H1 (cell line): ENCODE results near the gene METRNL. TPM values are rescaled to one million over a fixed set of nuclear protein-coding genes. Genes with fewer than 3 reads are reported as not detected.

ENCODE experiments used
- CTCF ChIA-PET: fragments of 300-600 bp; sonication (Branson Sonifier 250); formaldehyde crosslinking; loops from one replicate; lab custom pipeline; 2021; ENCODE audit not compliant: partially characterized antibody; lab: Charles Lee
- POLR2A ChIA-PET: fragments of 300-600 bp; sonication (Branson Sonifier 250); formaldehyde crosslinking; loops from one replicate; lab custom pipeline; 2021; ENCODE audit warnings: inconsistent platforms; ENCODE audit not compliant: partially characterized antibody; lab: Charles Lee
- DNase-seq, 2 experiments: peaks; one replicate each; pipeline versions ENCODE4 v3.0.0 to v3.0.0-alpha.2; 2010 to 2022; ENCODE audit warnings: low spot score in 2 of 2, low read depth in 1 of 2, mixed read lengths in 1 of 2
- FAIRE-seq: peaks from 2 replicates; lab custom pipeline; 2011; peaks lifted over from hg19 to GRCh38; lab: Jason Lieb, UNC
- H2AFZ ChIP-seq: 2 replicates; pipeline ENCODE4 v1.8.1; 2012; ENCODE audit warnings: low read length, inconsistent platforms
- H2AK5ac ChIP-seq: 2 replicates; pipeline ENCODE4 v1.6.1; 2013; ENCODE audit warnings: low read depth, low read length
- H2BK120ac ChIP-seq: replicated peaks from 2 replicates; pipeline ENCODE3; 2013; ENCODE audit warnings: low read depth, low read length, inconsistent platforms
- H2BK12ac ChIP-seq: 2 replicates; pipeline ENCODE4 v1.6.1; 2013; ENCODE audit warnings: low read depth, low read length
- H2BK15ac ChIP-seq: 2 replicates; pipeline ENCODE4 v1.6.1; 2013; ENCODE audit warnings: low read length
- H2BK20ac ChIP-seq: 2 replicates; pipeline ENCODE4 v1.6.1; 2013; ENCODE audit warnings: low read length
- H2BK5ac ChIP-seq: 2 replicates; pipeline ENCODE4 v1.6.1; 2013; ENCODE audit warnings: low read depth, low read length
- H3K14ac ChIP-seq: 2 replicates; pipeline ENCODE4 v1.6.1; 2013; ENCODE audit warnings: inconsistent platforms; ENCODE audit not compliant: insufficient read length
- H3K18ac ChIP-seq: 2 replicates; pipeline ENCODE4 v1.6.1; 2013; ENCODE audit warnings: low read length; ENCODE audit errors: extremely low read depth
- H3K23ac ChIP-seq: 2 replicates; pipeline ENCODE4 v1.6.1; 2013; ENCODE audit warnings: inconsistent platforms; ENCODE audit not compliant: insufficient read length
- H3K23me2 ChIP-seq: 2 replicates; pipeline ENCODE4 v1.6.1; 2013; ENCODE audit warnings: low read depth, low read length
- H3K27ac ChIP-seq: 2 replicates; pipeline ENCODE4 v1.6.1; 2011; ENCODE audit warnings: low read depth, low read length, inconsistent platforms
- H3K27me3 ChIP-seq, 4 experiments: replicated peaks in 1 of 4; 1 replicate in 1 of 4; 2 replicates in 3 of 4; pipeline versions ENCODE4 v1.6.1 to v1.8.1; 2011 to 2013; ENCODE audit warnings: low read length in 3 of 4, mild to moderate bottlenecking in 3 of 4, inconsistent platforms in 2 of 4, mixed read lengths in 2 of 4, moderate library complexity in 1 of 4; ENCODE audit not compliant: control insufficient read depth in 3 of 4, insufficient read depth in 3 of 4; ENCODE audit errors: extremely low read depth in 1 of 4
- H3K36me3 ChIP-seq, 4 experiments: 2 replicates each; pipeline versions ENCODE4 v1.6.1 to v1.8.1; 2011 to 2013; ENCODE audit warnings: mild to moderate bottlenecking in 4 of 4, low read length in 3 of 4, moderate library complexity in 2 of 4, control low read depth in 1 of 4, inconsistent platforms in 1 of 4; ENCODE audit not compliant: insufficient read depth in 4 of 4, control insufficient read depth in 2 of 4
- H3K4ac ChIP-seq: replicated peaks from 2 replicates; pipeline ENCODE3; 2013; ENCODE audit warnings: low read length, low read depth, mixed read lengths, inconsistent platforms; ENCODE audit not compliant: insufficient read length
- H3K4me1 ChIP-seq, 4 experiments: replicated peaks in 1 of 4; 1 replicate in 1 of 4; 2 replicates in 3 of 4; pipeline versions ENCODE4 v1.6.1 to v1.8.1; 2011 to 2013; ENCODE audit warnings: low read length in 3 of 4, inconsistent platforms in 2 of 4, mixed read lengths in 1 of 4; ENCODE audit not compliant: insufficient read depth in 4 of 4, control insufficient read depth in 3 of 4
- H3K4me2 ChIP-seq, 2 experiments: 2 replicates each; pipeline versions ENCODE4 v1.6.1 to v1.8.1; 2011 to 2013; ENCODE audit warnings: low read depth in 2 of 2, low read length in 2 of 2, control low read depth in 1 of 2, inconsistent platforms in 1 of 2, mild to moderate bottlenecking in 1 of 2; ENCODE audit not compliant: insufficient read depth in 1 of 2
- H3K4me3 ChIP-seq, 4 experiments: fragments of 200-600, 300-600 bp in 1 of 4; sonication (generic), shearing (Covaris generic), sonication (Bioruptor Twin) in 1 of 4; 2 replicates each; pipeline versions ENCODE4 v1.5.1 to v1.8.1; 2011 to 2016; ENCODE audit warnings: low read length in 4 of 4, low read depth in 3 of 4, control low read depth in 2 of 4, inconsistent platforms in 2 of 4, mild to moderate bottlenecking in 2 of 4, mixed read lengths in 1 of 4, moderate library complexity in 1 of 4; ENCODE audit not compliant: insufficient read depth in 2 of 4; ENCODE audit errors: extremely low read depth in 1 of 4
- H3K56ac ChIP-seq: replicated peaks from 2 replicates; pipeline ENCODE3; 2013; ENCODE audit warnings: low read depth, mild to moderate bottlenecking, mixed read lengths, low read length, inconsistent platforms; ENCODE audit not compliant: insufficient read length
- H3K79me1 ChIP-seq: 2 replicates; pipeline ENCODE4 v1.6.1; 2013; ENCODE audit warnings: low read depth, low read length, control low read depth
- H3K79me2 ChIP-seq, 2 experiments: 2 replicates each; pipeline versions ENCODE4 v1.6.1 to v1.8.1; 2012 to 2013; ENCODE audit warnings: low read length in 2 of 2, mild to moderate bottlenecking in 2 of 2, inconsistent platforms in 1 of 2; ENCODE audit not compliant: insufficient read depth in 2 of 2, control insufficient read depth in 1 of 2
- H3K9ac ChIP-seq, 4 experiments: replicated peaks in 1 of 4; 1 replicate in 1 of 4; 2 replicates in 3 of 4; pipeline versions ENCODE4 v1.6.1 to v1.8.1; 2011 to 2013; ENCODE audit warnings: low read depth in 3 of 4, low read length in 3 of 4, control low read depth in 2 of 4, mild to moderate bottlenecking in 2 of 4, moderate library complexity in 2 of 4, inconsistent platforms in 1 of 4; ENCODE audit errors: extremely low read depth in 1 of 4
- H3K9me3 ChIP-seq, 2 experiments: 2 replicates each; pipeline versions ENCODE4 v1.6.1 to v1.8.1; 2012 to 2013; ENCODE audit warnings: mild to moderate bottlenecking in 2 of 2, moderate library complexity in 2 of 2, control low read depth in 1 of 2, inconsistent platforms in 1 of 2, low read depth in 1 of 2, low read length in 1 of 2, mixed read lengths in 1 of 2; ENCODE audit not compliant: insufficient read depth in 2 of 2
- H4K20me1 ChIP-seq, 2 experiments: replicated peaks in 1 of 2; 2 replicates each; pipeline versions ENCODE3 to v1.8.1; 2011 to 2013; ENCODE audit warnings: inconsistent platforms in 2 of 2, low read length in 2 of 2, mild to moderate bottlenecking in 1 of 2; ENCODE audit not compliant: insufficient read depth in 2 of 2, control insufficient read depth in 1 of 2
- H4K5ac ChIP-seq: 2 replicates; pipeline ENCODE4 v1.6.1; 2013; ENCODE audit warnings: low read length, low read depth, mixed read lengths, inconsistent platforms; ENCODE audit not compliant: insufficient read length
- H4K8ac ChIP-seq: 2 replicates; pipeline ENCODE4 v1.8.0; 2013; ENCODE audit warnings: mild to moderate bottlenecking, moderate library complexity, low read length, inconsistent platforms; ENCODE audit not compliant: insufficient read depth; ENCODE audit errors: extremely low read depth
- H4K91ac ChIP-seq: replicated peaks from 2 replicates; pipeline ENCODE3; 2013; ENCODE audit warnings: low read length, mixed read lengths, inconsistent platforms; ENCODE audit not compliant: insufficient read length
- CTCF ChIP-seq, 3 experiments: IDR thresholded peaks; 1 replicate in 2 of 3; 2 replicates in 1 of 3; pipeline versions ENCODE4 v1.5.1 to v1.6.1; 2011; ENCODE audit warnings: low read length in 3 of 3, mild to moderate bottlenecking in 3 of 3, inconsistent platforms in 2 of 3, low read depth in 1 of 3, moderate library complexity in 1 of 3; ENCODE audit not compliant: insufficient read depth in 1 of 3; ENCODE audit errors: control extremely low read depth in 1 of 3
- POU5F1 ChIP-seq: IDR thresholded peaks from 2 replicates; pipeline ENCODE4 v1.6.1; 2011; ENCODE audit warnings: low read depth, mild to moderate bottlenecking, low read length, moderate library complexity
- RAD21 ChIP-seq, 2 experiments: IDR thresholded peaks in 1 of 2; conservative IDR thresholded peaks in 1 of 2; 2 replicates each; pipeline ENCODE4 v1.6.1; 2011; ENCODE audit warnings: low read depth in 2 of 2, low read length in 2 of 2, improper control_type of control experiment in 1 of 2, inconsistent platforms in 1 of 2, mild to moderate bottlenecking in 1 of 2, moderate library complexity in 1 of 2
- SAP30 ChIP-seq: fragments of 300-600 bp; sonication (generic); IDR thresholded peaks from 2 replicates; pipeline ENCODE4 v1.7.1; 2012; ENCODE audit warnings: low read length, moderate library complexity, mild to moderate bottlenecking, inconsistent platforms; ENCODE audit not compliant: insufficient read depth, insufficient replicate concordance
- WGBS, 2 experiments: shearing (Covaris generic) in 1 of 2; methylation state at CpG; one replicate each; pipeline versions ENCODE4 v1.1.6 to v1.1.7; 2013 to 2015; ENCODE audit warnings: low lambda C conversion rate in 2 of 2, mixed read lengths in 2 of 2, inconsistent platforms in 1 of 2, low coverage in 1 of 2, missing lambda C conversion rate in 1 of 2; ENCODE audit not compliant: insufficient replicate concordance in 2 of 2, insufficient coverage in 1 of 2, insufficient read length in 1 of 2; ENCODE audit errors: extremely low coverage in 1 of 2, missing lambda C conversion rate in 1 of 2; 5-methylcytosine and 5-hydroxymethylcytosine counted together
- polyA plus RNA-seq, 7 experiments: library from polyadenylated mRNA; depleted of rRNA in 3 of 7; stranded (reverse) in 5 of 7; unstranded in 2 of 7; fragments of >200 nt in 5 of 7; fragments of 200-250 nt in 2 of 7; gene quantifications; 1 replicate in 5 of 7; 2 replicates in 1 of 7; 4 replicates in 1 of 7; pipeline versions ENCODE4 v1.2.1 to v1.2.3, GENCODE V29; 2011 to 2013; ENCODE audit warnings: missing spikeins in 2 of 7, mixed read lengths in 2 of 7
- total RNA-seq: library from RNA; stranded (reverse); fragmentation: NEBNext Ultra II Directional; extraction: Animal tissue kit (Norgen Biotek cat#: 25700); gene quantifications from 2 replicates; pipeline ENCODE4 v1.2.1, GENCODE V29; 2021

METRNL gene
- total and polyA plus RNA-seq, 2 of the 8 experiments (the other 6 are each of a cell fraction or from before 2014, with no cell fraction given): 13.9 to 14.2 TPM

- ChIA-PET POLR2A (interaction anchor here (1.0 kb wide), 2 partner anchors 12 to 26 kb away, joined by 3 read pairs; no protein-coding TSS in a partner anchor), CTCF (interaction anchor here (1.1 to 2.8 kb wide), 8 partner anchors 9 to 296 kb away, joined by 3 to 12 read pairs (median 3); no protein-coding TSS in a partner anchor)
- Histone ChIP-seq H3K36me3 (no peaks in the 10 kb centered on the region), H3K4ac (no peak overlapping the region), H3K9me3 (no peaks in the 10 kb centered on the region), H3K4me2 (no peak overlapping the region), H3K18ac (no peak overlapping the region), H2BK15ac (no peak overlapping the region), H2AK5ac (no peak overlapping the region), H3K79me2 (0 out of 4 replicates have a peak, but pooled peaks cover 0 to 4% of the 10 kb centered on the region in 2 experiments), H3K56ac (no peak overlapping the region), H4K8ac (no peak overlapping the region), H3K79me1 (no peaks in the 10 kb centered on the region), H3K27ac (no peak overlapping the region), H2AFZ (no peak overlapping the region), H3K23me2 (peaks cover 5% of the 10 kb centered on the region; the same call in 1 of the 2 replicates), H2BK120ac (no peak overlapping the region), H3K23ac (no peak overlapping the region), H3K4me3 (no peak overlapping the region), H2BK20ac (no peak overlapping the region), H3K4me1 (peaks cover 3 to 13% (median 5%) of the 10 kb centered on the region in 4 experiments; a peak in 6 of 7 replicates), H4K5ac (no peak overlapping the region), H4K20me1 (peaks cover 8 to 9% of the 10 kb centered on the region in 2 experiments), H2BK12ac (0 out of 2 replicates have a peak overlapping the region, but pooled peaks have one; percentile 17), H3K27me3 (peaks cover 11 to 37% (median 31%) of the 10 kb centered on the region in 4 experiments), H3K14ac (no peak overlapping the region), H3K9ac (no peak overlapping the region), H2BK5ac (no peak overlapping the region), H4K91ac (no peak overlapping the region)
- DNase-seq (no peak), FAIRE-seq (no peak)
- TF ChIP-seq POU5F1 (no peak), CTCF (IDR thresholded peaks at IDR 0.05; ENCODE audit: control extremely low read depth in 1 of 3, insufficient read depth in 1 of 3, low read depth in 1 of 3, low read length in 3 of 3) (peak; percentile 49 to 58 (median 53)), SAP30 (no peak), RAD21 (IDR thresholded peaks at IDR 0.05 in 1 of 2, conservative IDR thresholded peaks at IDR 0.05 in 1 of 2; ENCODE audit: low read depth in 2 of 2, low read length in 2 of 2) (peak; percentile 43 to 60)
- WGBS, 2 experiments: 69% methylated on average over 6 of the region's 6 CpGs; no CpG with 5 or more reads in 1 of the 2 experiments
Measured at GRCh38 chr17:83076938-83077337, 2.5 kb upstream of the METRNL start.
